Keratinocyte (primary cell): Measurements from ENCODE around the gene EXOC4. TPM values are rescaled to one million over a fixed set of nuclear protein-coding genes. Genes with fewer than 3 reads are reported as not detected.

Source experiments
- DNase-seq: peaks from one replicate; pipeline ENCODE4 v3.0.0-alpha.2; 2011; ENCODE audit warnings: low read depth, missing footprints, low spot score
- FAIRE-seq: peaks from 2 replicates; lab custom pipeline; 2011; peaks lifted over from hg19 to GRCh38; lab: Jason Lieb, UNC
- H2AFZ ChIP-seq: 2 replicates; pipeline ENCODE4 v1.6.0; 2012; ENCODE audit warnings: low read length, control low read depth, inconsistent platforms; ENCODE audit not compliant: control insufficient read depth
- H3K27ac ChIP-seq: 2 replicates; pipeline ENCODE4 v1.5.1; 2011; ENCODE audit warnings: low read length; ENCODE audit not compliant: control insufficient read depth, insufficient read depth
- H3K27me3 ChIP-seq: 3 replicates; pipeline ENCODE4 v1.6.0; 2011; ENCODE audit warnings: low read length; ENCODE audit not compliant: control insufficient read depth, insufficient read depth; ENCODE audit errors: extremely low read depth
- H3K36me3 ChIP-seq, 2 experiments: 2 replicates in 1 of 2; 3 replicates in 1 of 2; pipeline ENCODE4 v1.5.1; 2011; ENCODE audit warnings: low read length in 2 of 2, mild to moderate bottlenecking in 1 of 2; ENCODE audit not compliant: control insufficient read depth in 2 of 2, insufficient read depth in 2 of 2; ENCODE audit errors: extremely low read depth in 1 of 2
- H3K4me1 ChIP-seq: 3 replicates; pipeline ENCODE4 v1.5.1; 2011; ENCODE audit warnings: low read length; ENCODE audit not compliant: control insufficient read depth, insufficient read depth; ENCODE audit errors: extremely low read depth
- H3K4me2 ChIP-seq: 3 replicates; pipeline ENCODE4 v1.6.0; 2011; ENCODE audit warnings: low read depth, low read length; ENCODE audit not compliant: control insufficient read depth, insufficient read depth; ENCODE audit errors: extremely low read depth
- H3K4me3 ChIP-seq, 3 experiments: fragments of 200-600 bp in 1 of 3; sonication (generic) in 1 of 3; 2 replicates in 2 of 3; 3 replicates in 1 of 3; pipeline ENCODE4 v1.5.1; 2011 to 2016; ENCODE audit warnings: low read length in 3 of 3, mild to moderate bottlenecking in 3 of 3, control low read depth in 2 of 3, inconsistent platforms in 1 of 3, low read depth in 1 of 3, mixed read lengths in 1 of 3, mixed run types in 1 of 3, moderate library complexity in 1 of 3; ENCODE audit not compliant: control insufficient read depth in 2 of 3, insufficient read depth in 2 of 3; ENCODE audit errors: extremely low read depth in 1 of 3
- H3K79me2 ChIP-seq: 2 replicates; pipeline ENCODE4 v1.6.0; 2012; ENCODE audit warnings: low read length; ENCODE audit not compliant: control insufficient read depth, insufficient read depth
- H3K9ac ChIP-seq: 3 replicates; pipeline ENCODE4 v1.6.0; 2011; ENCODE audit warnings: low read length; ENCODE audit not compliant: control insufficient read depth, insufficient read depth; ENCODE audit errors: extremely low read depth
- H3K9me1 ChIP-seq: 3 replicates; pipeline ENCODE4 v1.6.0; 2011; ENCODE audit warnings: low read length; ENCODE audit not compliant: control insufficient read depth, insufficient read depth; ENCODE audit errors: extremely low read depth
- H3K9me3 ChIP-seq: 2 replicates; pipeline ENCODE4 v1.5.1; 2012; ENCODE audit warnings: low read depth, low read length; ENCODE audit not compliant: control insufficient read depth
- H4K20me1 ChIP-seq: 3 replicates; pipeline ENCODE4 v1.6.0; 2011; ENCODE audit warnings: low read length; ENCODE audit not compliant: control insufficient read depth, insufficient read depth; ENCODE audit errors: extremely low read depth
- CTCF ChIP-seq, 3 experiments: IDR thresholded peaks in 1 of 3; conservative IDR thresholded peaks in 1 of 3; optimal IDR thresholded peaks in 1 of 3; 2 replicates in 2 of 3; 3 replicates in 1 of 3; pipeline versions ENCODE3 to v1.5.1; 2011; ENCODE audit warnings: low read length in 3 of 3, mild to moderate bottlenecking in 3 of 3, moderate library complexity in 2 of 3, control low read depth in 1 of 3, inconsistent platforms in 1 of 3; ENCODE audit not compliant: insufficient read depth in 2 of 3; ENCODE audit errors: extremely low read depth in 1 of 3
- EZH2 ChIP-seq: IDR thresholded peaks from one replicate; pipeline ENCODE4 v1.6.1; 2012; ENCODE audit warnings: inconsistent platforms, mild to moderate bottlenecking, low read length, moderate library complexity
- dilution Hi-C: fragments of 300-500 bp; cut with MboI; formaldehyde crosslinking; loops from one replicate; pipeline ENCODE4 v1.7.0; 2020; ENCODE audit warnings: low sequenced_read_pairs; ENCODE audit not compliant: extremely low pct_ligation_motif_present
- polyA plus RNA-seq, 5 experiments: library from polyadenylated mRNA; depleted of rRNA in 3 of 5; stranded (reverse) in 3 of 5; stranded (forward) in 1 of 5; unstranded in 1 of 5; fragments of >200 nt; gene quantifications; 1 replicate in 1 of 5; 2 replicates in 3 of 5; 3 replicates in 1 of 5; pipeline versions ENCODE4 v1.2.1 to v1.2.3, GENCODE V29; 2011 to 2012; ENCODE audit warnings: missing spikeins in 2 of 5, low read depth in 1 of 5, low replicate concordance in 1 of 5

The EXOC4 gene
- polyA plus RNA-seq, 1 donor (not counting 4 experiments of a cell fraction or from before 2014, with no cell fraction given), result 52.6 TPM

- Histone ChIP-seq H2AFZ (no peak overlapping the region), H3K9ac (no peak overlapping the region), H3K9me1 (no peaks in the 10 kb centered on the region), H3K36me3 (peaks cover 0 to 2% of the 10 kb centered on the region in 2 experiments), H4K20me1 (no peaks in the 10 kb centered on the region), H3K79me2 (no peaks in the 10 kb centered on the region), H3K4me1 (peaks cover 9% of the 10 kb centered on the region), H3K4me2 (no peak overlapping the region), H3K27me3 (no peaks in the 10 kb centered on the region), H3K4me3 (no peak overlapping the region), H3K27ac (no peak overlapping the region), H3K9me3 (no peaks in the 10 kb centered on the region)
- no peak for TF ChIP-seq EZH2
- TF ChIP-seq CTCF (optimal IDR thresholded peaks at IDR 0.05 in 1 of 3, IDR thresholded peaks at IDR 0.05 in 1 of 3, conservative IDR thresholded peaks at IDR 0.05 in 1 of 3; ENCODE audit: extremely low read depth in 1 of 3, insufficient read depth in 2 of 3, low read length in 3 of 3), result peak; percentile 40 to 52 (median 48)
- FAIRE-seq, result no peak
- dilution Hi-C loops, result no loop called here
- DNase-seq, result no peak
Observed at GRCh38 chr7:133742709-133743538, 490.0 kb downstream of the EXOC4 start.

GRCh38 chr7:133744451-133744850 is 491.6 kb downstream of the EXOC4 start:
- dilution Hi-C loops, result no loop called here
- no peak for FAIRE-seq
- H3K79me2 ChIP-seq, result no peaks in the 10 kb centered on the region

More at GRCh38 chr7:133744451-133744850, 491.6 kb downstream of the EXOC4 start:
- Histone ChIP-seq H3K9ac (no peak overlapping the region), H2AFZ (no peak overlapping the region), H4K20me1 (no peaks in the 10 kb centered on the region), H3K4me1 (peaks cover 9% of the 10 kb centered on the region), H3K4me3 (no peak overlapping the region), H3K4me2 (no peak overlapping the region), H3K9me3 (no peaks in the 10 kb centered on the region), H3K9me1 (no peaks in the 10 kb centered on the region), H3K27ac (no peak overlapping the region), H3K27me3 (no peaks in the 10 kb centered on the region), H3K36me3 (peaks cover 0 to 1% of the 10 kb centered on the region in 2 experiments)
- TF ChIP-seq CTCF (optimal IDR thresholded peaks at IDR 0.05 in 1 of 3, IDR thresholded peaks at IDR 0.05 in 1 of 3, conservative IDR thresholded peaks at IDR 0.05 in 1 of 3; ENCODE audit: extremely low read depth in 1 of 3, insufficient read depth in 2 of 3, low read length in 3 of 3), result no peak
- TF ChIP-seq EZH2, result no peak
- DNase-seq, result no peak
